Right lung (tissue), 5 donors: ENCODE results near the gene KLHL29. TPM values are rescaled to one million over a fixed set of nuclear protein-coding genes. Genes with fewer than 3 reads are reported as not detected.

Source experiments
- DNase-seq, 2 donors: peaks; one replicate each; pipeline ENCODE4 v3.0.0-alpha.2; 2013
- polyA plus RNA-seq, 5 donors: library from polyadenylated mRNA; unstranded; fragments of 120-200 nt; gene quantifications; one replicate each; pipeline versions ENCODE4 v1.2.1 to v1.2.3, GENCODE V29; 2013; ENCODE audit warnings: inconsistent platforms in 1 of 5, low replicate concordance in 1 of 5; ENCODE audit not compliant: insufficient read length in 5 of 5, insufficient read depth in 1 of 5

The KLHL29 gene
- polyA plus RNA-seq, 5 donors: 1.6 to 2.7 (median 2.1) TPM

DNA sequence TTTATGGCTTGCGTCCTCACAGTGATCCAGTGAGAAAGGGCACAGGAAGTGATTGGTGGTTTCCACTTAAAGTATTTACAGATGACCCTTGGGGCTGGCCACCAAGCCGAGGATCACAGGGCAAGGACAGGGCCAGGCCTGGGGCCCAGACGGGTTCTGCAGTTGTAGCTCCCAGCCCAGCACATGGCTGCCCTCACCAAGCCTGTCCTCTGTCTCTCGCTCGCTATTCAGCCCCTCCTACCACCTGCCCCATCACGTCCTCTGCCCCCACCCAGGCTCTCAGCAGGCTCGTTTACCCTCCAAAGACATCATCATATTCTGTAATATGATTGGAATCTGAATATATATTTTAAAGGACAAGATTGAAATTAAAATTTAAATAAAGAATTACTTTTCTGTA, 246.0 kb downstream of the KLHL29 start:
- DNase-seq: no peak

DNA sequence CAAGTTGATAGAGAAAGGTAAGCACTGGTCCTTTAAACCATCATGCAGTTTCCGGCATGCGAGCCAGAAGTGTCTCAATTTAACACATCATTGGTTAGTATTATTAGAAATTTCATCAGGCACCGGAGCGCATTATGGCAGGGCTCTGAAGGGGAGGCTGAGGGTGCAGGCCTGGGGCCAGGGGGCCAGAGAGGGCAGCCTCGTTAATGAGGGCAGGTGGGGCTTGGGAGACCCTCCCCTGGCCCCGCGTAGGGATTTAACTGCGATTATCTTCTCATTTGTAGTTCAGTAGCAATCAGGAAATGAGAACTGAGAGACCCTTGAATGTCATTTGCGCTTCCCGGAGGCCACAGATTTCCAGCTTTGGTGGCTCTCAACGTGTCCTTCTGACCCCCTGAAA, 246.4 kb downstream of the KLHL29 start:
- DNase-seq: no peak

DNA sequence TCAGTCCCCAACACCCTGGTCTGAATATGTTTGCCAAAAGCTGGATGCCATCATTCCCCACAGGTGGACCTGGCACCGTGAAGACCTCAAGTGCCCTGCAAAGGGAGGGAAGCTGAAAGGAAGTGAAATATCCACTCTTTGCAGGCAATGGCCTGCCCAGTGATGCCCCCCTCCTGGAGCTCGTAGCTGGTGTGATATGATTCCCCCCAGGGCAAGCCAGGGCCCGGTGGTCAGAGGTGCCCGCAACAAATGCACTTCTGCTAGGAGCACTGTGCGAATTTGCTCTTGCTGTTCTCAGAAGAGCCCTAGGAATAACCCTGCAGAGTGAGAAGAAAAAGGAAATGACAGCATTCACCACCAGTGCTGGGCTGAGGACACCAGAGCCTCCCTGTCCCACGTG, 247.4 kb downstream of the KLHL29 start:
- DNase-seq: no peak

DNA sequence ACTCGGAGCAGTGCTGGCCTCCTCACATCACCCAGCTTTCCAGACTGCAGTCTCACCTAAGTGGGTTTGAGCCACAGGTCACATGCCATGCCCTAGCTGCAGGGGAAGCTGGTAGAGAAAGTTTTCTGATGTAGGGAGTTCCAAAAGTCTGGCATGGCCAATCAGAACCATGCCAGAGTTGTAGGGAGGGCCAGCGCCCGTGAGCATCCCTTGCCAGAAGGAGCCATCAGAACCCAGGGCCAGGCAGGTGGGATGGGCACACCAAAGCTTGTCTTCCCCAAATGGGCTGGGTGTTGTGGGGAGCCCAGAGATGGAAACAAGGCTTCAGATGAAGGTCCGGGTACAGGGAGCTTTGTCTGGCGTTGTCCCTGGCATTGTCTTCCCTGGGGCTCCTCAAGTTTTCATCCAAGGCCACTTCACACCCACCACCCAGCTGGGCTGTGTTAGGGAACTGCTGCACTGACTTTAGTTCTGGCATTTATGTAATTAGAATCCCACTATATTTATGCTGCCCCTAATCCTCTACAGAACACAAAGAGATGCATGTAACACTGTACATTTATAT, 247.9 kb downstream of the KLHL29 start:
- DNase-seq: no peak

DNA sequence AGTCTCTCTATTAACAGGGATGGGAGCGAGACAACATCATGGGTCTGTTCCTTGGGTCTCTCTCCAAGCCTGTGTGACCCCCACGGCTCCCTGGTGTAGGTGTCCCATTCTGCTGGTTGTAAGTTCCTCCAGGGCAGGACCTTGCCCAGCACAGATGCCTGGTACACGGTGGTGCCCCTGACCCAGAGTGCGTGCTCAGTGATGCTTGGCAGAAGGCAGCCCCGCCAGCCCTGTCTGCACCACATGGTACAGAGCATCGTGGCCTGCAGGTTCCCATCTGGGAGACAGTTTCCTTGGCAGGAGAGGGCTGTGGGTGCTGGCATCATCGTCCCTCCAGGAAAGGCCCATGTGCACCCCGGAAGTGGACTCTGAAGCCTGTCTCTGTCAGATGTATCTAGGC, 249.0 kb downstream of the KLHL29 start:
- no peak for DNase-seq

DNA sequence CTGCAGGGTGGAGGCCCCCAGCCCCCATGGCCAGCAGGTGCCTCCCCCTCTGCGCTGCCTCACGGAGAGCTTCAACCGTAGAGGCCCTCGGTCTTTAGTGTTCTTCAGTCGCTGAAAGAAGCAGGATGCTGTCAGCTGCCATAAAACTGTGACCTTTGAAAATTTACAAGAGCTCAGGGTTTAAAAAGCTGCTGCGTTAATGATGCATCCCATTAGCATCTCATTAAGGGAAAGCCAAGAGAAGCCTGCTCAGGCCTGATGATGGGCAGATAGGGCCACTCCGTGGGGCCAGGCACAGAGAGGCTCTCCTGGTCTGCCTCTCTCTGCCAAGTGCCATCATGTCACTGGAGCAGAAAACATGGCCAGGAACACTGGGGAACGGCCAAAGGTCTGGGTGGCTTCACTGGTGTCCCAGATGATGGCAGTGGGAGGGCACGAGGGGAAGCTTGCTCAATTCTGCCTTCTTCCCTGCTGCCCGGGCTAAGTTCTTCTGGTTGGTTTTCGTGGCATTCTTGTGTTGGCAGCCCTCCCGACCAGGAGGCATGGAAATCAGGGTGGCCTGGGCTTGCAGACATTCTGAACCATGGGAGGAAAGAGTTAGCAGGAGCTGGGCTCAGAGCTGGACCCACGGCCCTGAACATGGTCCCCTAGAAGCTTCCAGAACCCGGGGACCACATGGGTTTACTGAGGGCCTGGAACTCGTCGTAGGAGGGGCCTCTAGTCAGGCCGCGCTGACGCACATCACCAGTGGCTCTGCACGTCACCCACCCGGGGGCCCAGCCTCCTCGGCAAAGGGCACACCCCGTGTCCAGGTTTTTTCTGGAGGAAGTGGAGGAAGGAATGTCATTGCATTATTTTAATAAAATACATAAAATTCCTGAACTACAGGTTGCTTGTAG, 250.7 kb downstream of the KLHL29 start:
- no peak for DNase-seq

DNA sequence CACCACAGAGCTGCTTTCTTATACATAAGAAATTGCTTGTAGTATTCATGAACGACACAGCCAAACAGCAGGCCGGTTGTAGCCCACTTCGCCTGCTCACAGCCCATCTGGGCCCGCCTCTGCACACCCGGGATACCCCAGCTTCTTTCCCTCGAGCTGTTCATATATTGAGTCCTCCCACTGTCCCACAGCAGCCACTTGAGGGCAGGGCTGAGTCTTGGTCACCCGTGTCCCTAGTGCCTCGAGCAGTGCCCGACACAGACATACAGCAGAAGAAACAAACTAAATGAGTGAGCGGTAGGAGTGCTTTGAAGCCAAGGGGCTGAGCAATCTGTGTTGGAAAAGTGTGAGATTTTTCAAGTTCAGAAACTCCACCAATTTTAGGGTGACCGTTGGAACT, 251.4 kb downstream of the KLHL29 start:
- no peak for DNase-seq

DNA sequence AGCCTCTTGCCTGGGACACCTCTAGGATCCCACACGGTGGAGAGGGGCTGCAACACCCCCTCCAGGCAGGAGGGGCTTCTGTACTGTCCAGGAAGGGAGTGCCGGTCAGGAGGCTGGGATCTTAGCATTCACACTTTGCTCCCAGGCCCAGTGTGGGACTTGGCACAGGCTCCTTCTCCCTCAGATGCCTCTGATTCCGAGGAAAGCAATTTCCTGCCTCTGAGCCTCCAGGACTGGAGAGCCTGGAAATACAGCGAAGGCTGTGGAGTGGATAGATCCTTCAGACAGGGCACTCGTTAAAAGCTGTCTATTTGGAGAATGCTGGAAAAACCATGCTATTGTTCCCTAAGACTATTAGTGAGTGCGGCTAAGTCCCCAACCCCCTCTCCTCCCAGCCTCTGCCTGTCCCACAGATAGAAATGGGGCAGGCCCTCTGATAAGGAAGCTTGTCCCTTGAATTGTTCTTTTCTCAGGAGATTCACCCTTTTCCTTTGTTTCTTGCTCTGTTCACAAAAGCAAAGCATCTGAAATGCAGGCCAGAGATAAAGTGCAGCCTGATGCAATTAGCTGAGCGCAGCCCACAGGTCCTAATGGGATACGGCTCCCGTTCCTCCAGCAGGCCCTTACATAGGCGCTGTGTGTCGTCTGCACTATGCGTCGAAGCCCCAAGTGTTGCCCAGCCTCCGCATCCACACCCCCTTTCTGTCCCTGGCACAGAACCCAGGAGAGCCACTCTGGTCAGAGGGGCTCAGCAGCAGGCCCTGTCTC, 252.2 kb downstream of the KLHL29 start:
- DNase-seq: peak; percentile 34 to 46

DNA sequence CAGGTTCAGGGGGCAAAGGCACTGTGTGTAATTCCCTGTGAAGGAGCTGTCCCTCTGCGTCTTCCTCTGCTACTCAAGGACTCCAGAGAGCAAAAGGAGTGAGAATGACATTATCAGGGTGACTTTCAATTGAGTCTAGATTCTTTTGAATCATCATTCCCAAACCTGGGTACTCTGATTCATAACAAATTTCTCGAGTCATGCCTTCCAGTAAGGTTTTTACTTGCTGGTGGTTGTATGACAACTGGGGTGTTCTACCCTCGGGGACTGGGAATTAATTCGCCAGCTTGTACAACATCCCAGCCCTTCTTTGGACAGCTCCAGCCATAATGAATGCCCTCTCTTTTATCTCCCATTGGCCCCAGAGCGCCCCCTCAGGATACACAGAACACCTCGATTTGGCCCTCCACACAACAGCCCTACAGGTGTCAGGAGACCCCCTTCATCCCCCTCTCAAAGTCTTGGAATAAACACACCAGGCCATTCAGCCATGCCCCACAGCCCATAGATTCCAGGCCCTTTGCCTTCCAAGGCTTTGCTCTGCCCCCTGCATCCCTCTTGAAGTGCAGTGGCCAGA, 254.5 kb downstream of the KLHL29 start:
- no peak for DNase-seq

DNA sequence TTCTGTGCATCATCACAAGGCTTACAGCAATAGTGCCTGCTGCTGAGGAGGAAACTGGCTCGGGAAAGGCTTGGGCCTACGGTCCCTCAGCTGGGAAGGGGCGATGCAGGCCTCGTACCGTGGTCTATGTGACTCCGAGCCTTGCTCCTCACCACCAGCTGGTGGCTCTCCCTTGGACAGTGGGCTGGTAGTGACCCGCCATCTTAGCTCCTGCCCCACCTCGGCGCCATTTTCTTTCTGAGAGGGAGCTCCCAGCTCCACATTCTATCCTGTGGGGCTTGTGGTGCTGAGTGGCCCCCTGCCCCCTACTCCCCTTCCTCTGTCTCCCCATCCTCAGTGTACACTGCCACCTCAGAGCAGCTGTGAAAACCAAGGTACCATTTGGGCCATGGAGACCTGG, 255.7 kb downstream of the KLHL29 start:
- no peak for DNase-seq

DNA sequence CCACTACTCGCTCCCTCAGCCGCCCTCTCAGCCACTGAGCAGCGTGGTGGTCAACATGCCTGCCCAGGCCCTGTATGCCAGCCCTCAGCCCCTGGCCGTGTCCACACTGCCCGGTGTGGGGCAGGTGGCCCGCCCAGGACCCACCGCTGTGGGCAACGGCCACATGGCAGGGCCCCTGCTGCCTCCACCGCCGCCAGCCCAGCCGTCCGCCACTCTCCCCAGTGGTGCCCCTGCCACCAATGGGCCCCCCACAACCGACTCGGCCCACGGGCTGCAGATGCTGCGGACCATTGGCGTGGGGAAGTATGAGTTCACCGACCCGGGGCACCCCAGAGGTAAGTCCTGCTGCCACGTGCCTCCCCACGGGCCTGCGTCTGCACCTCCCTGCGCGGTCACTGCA, 257.5 kb downstream of the KLHL29 start:
- DNase-seq: no peak

DNA sequence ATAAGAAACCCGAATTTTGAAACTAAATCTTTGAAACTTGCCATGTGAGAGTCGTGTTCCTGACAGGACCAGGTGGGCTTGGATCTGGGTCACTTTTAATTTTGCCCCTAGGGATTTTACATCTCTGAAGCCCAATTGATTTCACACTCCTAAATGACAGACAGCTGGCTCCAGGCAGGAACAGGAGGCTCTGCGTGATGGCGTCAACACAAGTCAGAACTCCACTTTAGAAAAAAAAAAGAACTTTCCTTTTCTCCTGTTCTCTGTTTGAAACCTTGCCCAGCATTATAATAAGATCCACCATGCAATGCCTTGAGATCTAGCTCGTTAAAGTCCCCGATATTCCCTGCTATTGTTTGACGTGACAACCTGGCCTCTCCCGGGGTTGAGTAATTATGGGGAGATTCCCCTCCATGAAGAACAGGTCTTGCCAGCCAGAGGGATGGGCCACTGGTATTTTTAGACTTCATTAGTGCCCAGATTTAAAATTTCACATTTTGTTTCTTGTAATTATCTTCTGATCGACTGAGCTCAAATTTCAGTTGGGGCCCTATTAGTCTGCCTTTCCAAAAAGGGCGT, 260.3 kb downstream of the KLHL29 start:
- DNase-seq: no peak

DNA sequence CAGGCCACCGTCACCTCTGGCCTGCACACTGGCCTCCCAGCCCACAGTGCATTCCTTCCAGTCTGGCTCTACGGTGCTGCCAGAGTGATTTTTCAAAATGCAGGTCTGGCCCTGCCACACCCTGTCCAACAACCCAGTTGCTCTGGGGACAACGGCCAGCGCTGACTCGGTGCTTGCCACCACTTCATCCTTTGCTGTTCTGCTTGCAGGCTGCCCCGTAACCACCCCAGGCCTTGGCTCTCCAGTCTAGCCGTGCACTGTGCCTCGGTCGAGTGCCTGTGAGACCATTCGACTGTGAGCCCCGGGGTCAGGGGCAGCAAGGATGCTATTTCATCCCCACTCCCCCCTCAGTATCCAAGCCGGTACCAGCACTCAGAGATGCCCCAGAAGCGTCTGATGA, 262.6 kb downstream of the KLHL29 start:
- DNase-seq: no peak

DNA sequence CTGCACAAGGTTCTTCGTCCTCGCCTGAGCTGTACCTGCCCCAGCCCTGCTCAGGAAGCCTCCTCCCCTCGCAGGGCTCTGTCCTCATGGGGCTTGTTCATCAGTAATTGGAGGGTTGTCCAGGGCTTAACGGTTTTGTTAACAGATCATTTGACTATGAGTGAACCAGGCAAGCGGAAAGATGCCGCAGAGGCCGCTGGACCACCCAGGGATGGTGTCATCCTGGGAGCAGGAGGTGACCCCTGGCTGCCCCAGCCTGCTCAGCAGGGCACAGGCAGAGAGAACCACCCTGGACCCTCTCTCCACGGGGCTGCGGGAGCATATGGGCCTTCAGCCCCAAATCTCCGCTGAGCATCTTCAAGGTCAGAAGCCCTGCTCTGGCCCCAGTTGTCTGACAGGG, 264.3 kb downstream of the KLHL29 start:
- no peak for DNase-seq

DNA sequence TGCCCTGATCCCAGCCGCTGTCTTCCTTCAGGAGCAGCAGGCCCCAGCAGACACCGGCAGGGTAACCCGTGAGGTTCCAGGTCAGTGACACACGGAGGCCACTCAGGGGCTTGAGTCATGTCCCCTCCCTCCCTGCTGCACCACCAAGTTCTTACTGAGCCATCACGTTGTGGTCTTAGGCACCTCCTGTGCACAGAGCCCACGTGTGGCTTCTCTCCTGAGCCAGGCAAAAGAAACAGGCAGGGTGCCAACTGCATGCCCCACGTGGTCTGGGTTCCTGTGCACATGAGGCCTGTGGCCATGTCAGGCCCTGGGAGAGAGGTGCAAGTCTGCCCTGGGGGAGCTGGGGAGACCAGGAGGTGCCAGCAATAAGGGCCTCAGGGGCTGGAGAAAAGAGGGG, 264.8 kb downstream of the KLHL29 start:
- no peak for DNase-seq

DNA sequence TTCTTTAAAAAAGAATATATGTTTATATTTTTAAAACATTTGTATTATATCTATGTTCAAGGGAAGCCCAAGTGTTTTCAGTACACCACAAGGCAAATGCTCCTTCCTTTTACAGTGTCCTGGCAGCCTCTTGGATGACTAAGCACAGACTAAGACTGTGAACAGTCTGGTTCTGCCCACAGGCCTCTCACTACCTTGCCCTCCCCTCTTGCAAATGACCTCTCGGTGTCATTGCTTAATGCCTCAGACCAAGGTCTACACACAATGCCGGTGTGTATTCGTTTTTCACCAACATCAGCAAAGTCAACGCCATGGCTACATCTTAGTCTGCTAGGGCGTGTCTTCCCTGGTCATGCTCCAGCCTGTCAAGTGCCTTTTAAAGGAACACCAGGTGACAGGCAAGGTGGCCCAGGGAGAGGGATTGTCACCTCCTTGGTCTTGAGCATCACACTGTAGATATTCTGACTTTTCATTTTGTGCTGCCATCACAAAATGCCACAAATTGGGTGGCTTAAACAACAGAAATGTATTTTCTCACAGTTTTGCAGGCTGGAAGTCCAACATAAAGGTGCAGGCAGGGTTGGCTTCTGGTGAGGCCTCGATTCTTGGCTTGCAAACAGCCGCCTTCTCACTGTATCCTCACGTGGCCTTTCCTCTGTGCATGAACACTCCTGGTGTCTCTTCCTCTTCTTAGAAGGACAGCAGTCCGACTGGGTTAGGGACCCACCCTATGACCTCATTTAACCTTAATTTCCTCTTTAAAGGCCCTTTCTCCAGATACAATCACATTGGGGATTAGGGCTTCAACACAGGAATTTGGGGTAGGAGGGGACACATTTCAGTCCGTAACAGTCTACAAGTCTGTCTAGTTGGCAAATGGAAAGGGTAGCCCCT, 266.5 kb downstream of the KLHL29 start:
- no peak for DNase-seq

DNA sequence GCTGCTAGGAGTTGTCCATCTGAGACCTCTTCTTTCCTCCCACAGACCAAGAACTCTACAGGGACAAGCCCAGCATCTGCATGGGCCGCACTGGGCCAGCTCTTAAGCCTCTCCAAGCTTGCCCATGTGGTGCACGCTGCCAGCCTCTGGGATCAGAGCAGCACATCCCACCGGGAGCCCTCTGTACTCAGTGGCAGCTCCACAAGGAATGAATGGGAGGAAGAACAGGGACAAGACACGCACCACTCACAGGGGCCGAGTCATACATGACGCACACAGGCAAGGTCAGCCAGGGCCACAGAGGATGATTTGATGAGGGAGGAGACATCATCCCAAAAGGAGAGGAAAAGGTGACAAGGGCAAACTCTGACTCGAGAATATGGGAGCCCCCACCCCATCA, 268.3 kb downstream of the KLHL29 start:
- DNase-seq: no peak

DNA sequence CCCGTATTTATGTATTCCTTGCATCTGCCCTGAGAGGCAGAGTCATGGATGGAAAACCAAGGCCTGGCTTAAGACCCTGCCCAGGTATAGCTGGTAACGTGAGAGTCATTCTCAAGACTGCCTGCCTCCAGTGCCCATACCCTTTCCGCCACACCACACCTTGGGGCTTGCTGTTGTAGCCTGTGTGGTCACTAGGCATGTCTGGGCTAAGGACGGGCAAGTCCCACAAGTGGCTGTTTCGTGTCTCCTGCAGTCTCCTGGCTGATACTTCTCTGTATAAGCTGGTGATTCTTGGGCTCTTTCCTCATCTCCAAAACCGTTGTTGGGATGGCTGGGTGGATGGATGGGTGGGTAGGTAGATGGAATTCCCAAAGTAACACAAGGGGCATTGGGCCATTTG, 269.8 kb downstream of the KLHL29 start:
- no peak for DNase-seq

DNA sequence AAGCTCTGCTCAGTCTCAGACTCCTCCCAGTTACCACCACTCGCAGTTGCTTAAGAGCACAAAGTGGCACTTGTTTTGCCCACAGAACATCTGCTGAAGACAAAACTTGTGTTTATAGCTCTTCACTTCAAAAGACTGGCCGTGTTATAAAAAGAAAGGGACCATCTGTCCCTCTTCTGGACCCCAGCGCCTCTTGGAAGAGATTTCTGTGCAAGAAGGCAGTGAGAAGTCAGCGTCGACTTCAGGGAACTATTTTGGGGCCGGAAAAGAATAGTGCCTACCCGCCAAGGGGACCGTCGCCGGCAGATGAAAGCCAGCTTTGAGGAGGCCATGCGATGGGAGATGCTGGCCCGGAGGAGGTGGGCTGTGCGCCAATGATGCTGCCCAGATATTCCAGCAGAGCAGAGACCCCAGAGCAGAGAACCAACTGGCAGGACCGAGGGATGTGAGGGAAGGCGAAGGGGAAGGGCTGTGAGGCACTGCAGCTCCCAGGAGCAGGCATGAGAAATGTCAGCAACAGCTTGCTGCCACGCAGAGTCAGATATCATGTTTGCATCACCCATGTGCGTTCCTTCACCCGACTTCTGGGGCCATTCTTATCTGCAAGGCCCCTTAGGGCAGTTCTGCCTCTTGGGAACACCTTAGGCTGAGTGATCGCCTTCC, 271.1 kb downstream of the KLHL29 start:
- no peak for DNase-seq

DNA sequence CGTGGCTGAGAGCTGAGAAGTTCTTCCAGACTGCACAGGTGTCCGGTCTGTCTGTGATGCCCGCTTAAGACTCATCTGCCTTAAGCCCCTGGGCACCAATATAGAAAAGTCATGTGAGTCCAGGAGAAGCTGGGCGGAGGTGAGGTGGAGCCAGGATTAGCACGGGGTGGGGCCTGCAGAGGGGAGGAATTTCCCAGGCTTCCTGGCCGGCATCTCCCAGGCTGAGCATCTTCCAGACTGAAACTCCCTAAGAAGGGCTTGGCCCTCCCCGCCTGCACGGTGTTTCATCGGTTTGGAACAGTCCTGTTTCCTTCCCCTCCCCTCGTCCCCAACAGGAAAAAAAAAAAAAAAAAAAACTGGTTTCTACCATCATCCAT, 271.6 kb downstream of the KLHL29 start:
- no peak for DNase-seq

DNA sequence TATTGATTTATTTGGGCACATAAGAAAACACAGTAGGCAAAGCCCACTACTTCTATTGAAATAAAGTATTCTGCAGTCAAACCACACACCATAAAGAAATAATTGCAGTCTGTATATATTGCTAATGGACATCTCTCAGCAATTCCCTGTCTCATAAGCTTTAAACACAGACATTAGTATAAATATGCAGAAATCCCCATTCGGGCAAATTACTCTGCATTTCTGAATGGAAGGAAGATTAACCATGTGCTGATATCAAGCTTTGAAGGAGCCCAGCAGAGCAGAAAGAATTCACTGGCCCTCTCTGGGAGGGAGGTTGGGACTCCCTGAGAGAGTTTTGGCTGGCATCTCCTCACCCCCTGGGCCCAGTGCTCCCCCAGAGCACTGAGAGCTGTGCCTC, 272.4 kb downstream of the KLHL29 start:
- DNase-seq: no peak
